Subcutaneous adipose tissue (tissue), 4 donors: Measurements from ENCODE around the gene MRPL1. TPM values are rescaled to one million over a fixed set of nuclear protein-coding genes. Genes with fewer than 3 reads are reported as not detected.

ENCODE experiments used
- total RNA-seq, 4 donors: library from RNA; depleted of rRNA; stranded (reverse); fragments of >200 nt; gene quantifications; one replicate each; pipeline ENCODE4 v1.1.0, GENCODE V29; 2016
- TF ChIP-seq, protein P1 (sequence below): fragments of 450-650 bp; IDR thresholded peaks from one replicate; pipeline ENCODE4 v1.5.1; 2016; ENCODE audit warnings: low read depth, mild to moderate bottlenecking, control low read depth, antibody characterized with exemption, moderate library complexity

The MRPL1 gene
- 10 to 100 TPM; 12.8 to 36.8 (median 25.1) TPM for total RNA-seq

GRCh38 chr4:77862478-77863216 is at the start of gene MRPL1:
TSS of gene MRPL1 (plus strand) at chr4:77862830. CDS start at chr4:77862849, 19 bp downstream.
- TF ChIP-seq, protein P1, sequence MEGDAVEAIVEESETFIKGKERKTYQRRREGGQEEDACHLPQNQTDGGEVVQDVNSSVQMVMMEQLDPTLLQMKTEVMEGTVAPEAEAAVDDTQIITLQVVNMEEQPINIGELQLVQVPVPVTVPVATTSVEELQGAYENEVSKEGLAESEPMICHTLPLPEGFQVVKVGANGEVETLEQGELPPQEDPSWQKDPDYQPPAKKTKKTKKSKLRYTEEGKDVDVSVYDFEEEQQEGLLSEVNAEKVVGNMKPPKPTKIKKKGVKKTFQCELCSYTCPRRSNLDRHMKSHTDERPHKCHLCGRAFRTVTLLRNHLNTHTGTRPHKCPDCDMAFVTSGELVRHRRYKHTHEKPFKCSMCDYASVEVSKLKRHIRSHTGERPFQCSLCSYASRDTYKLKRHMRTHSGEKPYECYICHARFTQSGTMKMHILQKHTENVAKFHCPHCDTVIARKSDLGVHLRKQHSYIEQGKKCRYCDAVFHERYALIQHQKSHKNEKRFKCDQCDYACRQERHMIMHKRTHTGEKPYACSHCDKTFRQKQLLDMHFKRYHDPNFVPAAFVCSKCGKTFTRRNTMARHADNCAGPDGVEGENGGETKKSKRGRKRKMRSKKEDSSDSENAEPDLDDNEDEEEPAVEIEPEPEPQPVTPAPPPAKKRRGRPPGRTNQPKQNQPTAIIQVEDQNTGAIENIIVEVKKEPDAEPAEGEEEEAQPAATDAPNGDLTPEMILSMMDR: no peak

GRCh38 chr4:77815636-77816035 is 47.0 kb upstream of the MRPL1 start:
- TF ChIP-seq, protein P1: no peak

GRCh38 chr4:77816546-77816945 is 46.1 kb upstream of the MRPL1 start:
- TF ChIP-seq, protein P1: no peak

- TF ChIP-seq, protein P1: no peak
These were observed 45.1 kb upstream of the MRPL1 start for GRCh38 chr4:77817304-77818072.

DNA sequence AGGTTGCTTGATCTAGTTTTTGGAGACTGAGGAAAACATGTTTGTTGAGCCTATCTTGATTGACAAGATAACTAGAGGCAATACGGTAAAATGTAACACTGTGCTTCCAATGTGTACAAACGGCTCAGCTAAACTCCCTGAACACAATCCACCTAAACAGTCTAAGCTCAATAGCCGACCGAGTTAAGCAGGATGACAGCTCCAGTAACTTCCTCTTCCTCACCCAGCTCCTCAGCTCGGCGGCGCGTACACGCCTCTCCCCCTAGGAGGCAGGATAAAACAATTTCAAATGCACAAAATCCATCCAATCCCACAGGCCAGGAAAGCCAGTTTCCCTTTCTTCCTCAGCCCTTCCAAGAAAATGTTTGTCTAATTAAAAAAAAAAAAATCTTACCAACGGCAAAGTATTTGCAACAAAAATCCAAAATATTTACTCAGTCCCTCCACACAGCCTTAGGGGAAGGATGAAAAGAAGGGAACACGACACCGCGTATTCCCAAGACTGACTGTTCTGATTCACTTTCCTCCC is 44.5 kb upstream of the MRPL1 start:
- TF ChIP-seq, protein P1: no peak

DNA sequence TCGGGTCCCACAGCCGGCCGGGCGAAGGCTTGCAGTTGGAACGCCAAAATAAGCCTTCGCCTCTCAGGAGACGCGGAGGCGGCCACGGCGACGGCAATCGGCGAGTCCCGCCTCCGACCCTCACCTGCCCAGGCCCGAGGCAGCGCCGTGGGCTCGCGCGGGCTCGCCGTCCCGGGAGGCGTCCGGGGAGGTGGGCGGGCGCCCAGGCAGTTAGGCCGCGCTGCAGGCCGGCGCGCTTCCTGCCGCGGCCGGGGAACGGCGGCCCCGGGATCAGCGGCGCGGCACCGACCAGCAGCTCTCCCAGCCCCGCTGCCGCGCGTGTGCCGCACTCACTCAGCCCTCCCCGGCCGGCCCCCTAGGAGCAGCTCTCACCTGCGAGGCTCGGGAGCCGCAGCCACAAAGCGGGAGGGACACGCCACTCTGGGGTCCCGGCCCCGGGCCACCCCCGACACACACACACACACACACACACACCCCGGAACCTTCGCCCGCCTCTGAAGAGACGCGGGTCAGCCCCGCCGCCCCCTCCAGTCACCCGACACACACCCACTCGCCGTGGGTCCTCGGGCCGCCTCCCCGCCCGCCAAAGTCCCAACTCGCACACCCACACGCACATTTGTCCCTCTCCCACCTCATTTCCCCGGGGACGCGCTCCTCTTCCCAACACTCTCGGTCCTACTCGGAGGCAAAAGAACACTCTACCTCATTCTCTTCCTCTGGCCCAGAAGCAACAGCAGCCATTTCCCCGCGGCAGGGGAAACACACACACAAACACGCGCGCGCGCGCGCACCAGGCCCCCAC is 43.8 kb upstream of the MRPL1 start, which contains the start of gene CNOT6L:
CNOT6L (minus strand) TSS at position 767 of the 802 bp plus-strand sequence; CDS start at position 707, 60 bp downstream.
- TF ChIP-seq, protein P1: no peak
